CMK (cell line): ENCODE measurements around the gene TIMM13.

ENCODE experiments used
- DNase-seq: peaks from one replicate; pipeline ENCODE4 v3.0.0-alpha.2; 2010; ENCODE audit warnings: low read depth

The TIMM13 gene

DNA sequence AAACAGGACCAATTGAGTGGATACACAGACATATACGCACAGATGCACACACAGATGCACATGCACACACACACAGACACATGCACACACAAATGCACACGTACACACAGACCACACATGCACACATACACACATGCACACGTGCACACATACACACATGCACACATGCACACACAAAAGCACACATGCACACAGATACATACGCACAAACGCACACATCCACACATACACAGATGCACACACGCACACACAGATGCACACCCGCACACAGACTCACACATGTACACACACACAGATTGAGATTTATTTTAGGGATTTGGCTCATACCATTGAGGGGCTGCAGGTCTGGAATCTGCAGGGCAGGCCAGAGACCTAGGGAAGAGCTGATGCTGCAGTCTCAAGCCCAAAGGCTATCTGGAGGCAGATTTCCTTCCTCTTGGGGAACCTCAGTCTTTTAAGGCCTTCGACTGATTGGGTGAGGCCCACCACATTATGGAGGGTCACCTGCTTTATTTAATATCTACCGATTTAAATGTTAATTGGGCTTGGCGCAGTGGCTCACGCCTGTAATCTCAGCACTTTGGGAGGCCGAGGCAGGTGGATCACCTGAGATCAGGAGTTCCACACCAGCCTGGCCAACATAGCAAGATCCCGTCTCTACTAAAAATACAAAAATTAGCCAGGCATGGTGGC, 44.7 kb downstream of the TIMM13 start:
- DNase-seq, result no peak

DNA sequence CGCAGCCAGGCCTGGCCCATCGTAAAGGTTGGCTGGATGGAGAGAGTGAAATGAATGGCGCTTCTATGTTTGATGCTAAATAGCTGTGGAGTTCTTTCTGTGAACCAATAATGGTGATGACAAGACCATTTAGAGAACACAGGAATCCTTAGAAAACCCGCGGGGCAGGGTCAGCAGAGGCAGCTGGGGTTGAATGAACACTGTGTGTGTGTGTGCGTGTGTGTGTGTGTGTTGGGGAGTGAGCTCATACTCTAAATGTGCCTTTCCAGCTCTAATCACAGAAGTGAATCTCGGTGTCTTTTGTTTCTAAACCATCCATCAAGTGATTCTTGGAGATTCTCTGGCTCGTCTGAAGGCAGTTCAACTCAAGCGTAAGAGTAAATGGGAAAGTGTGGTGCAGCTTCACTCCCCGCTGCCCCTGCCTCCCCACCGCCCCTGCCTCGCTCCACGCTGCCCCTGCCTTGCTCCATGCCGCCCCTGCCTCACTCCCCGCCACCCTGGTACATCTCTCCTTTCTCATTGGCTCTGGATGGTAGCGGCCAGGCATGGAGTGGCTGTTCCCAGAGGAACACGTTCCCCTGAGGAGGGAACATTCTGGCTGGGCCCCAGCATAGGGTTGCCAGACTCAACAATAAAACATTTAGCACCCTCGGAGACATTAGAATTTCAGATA, 46.1 kb downstream of the TIMM13 start:
- DNase-seq, result no peak

GRCh38 chr19:2380567-2380966, 46.8 kb downstream of the TIMM13 start:
- no peak for DNase-seq

GRCh38 chr19:2376784-2377519, 50.4 kb downstream of the TIMM13 start:
- no peak for DNase-seq
